Aorta (tissue), 5 donors: ENCODE results near the gene TRAPPC3. TPM values are rescaled to one million over a fixed set of nuclear protein-coding genes. Genes with fewer than 3 reads are reported as not detected.

ENCODE experiments used
- ATAC-seq: fragments of 200-7000 bp; cut with Tn5 transposase; one replicate; pipeline ENCODE4 v1.9.1; 2022; ENCODE audit warnings: moderate library complexity; ENCODE audit not compliant: low FRiP score
- DNase-seq, 2 donors: peaks; one replicate each; pipeline ENCODE4 v3.0.0-alpha.2; 2020
- H3K27ac ChIP-seq, 2 donors: one replicate each; pipeline ENCODE4 v1.5.1; 2013; ENCODE audit warnings: low read length in 2 of 2, mild to moderate bottlenecking in 2 of 2, moderate library complexity in 2 of 2, control low read depth in 1 of 2, inconsistent platforms in 1 of 2, low read depth in 1 of 2
- H3K27me3 ChIP-seq, 2 donors: one replicate each; pipeline ENCODE4 v1.6.1; 2013; ENCODE audit warnings: control low read depth in 1 of 2, low read length in 1 of 2, mild to moderate bottlenecking in 1 of 2, moderate library complexity in 1 of 2; ENCODE audit not compliant: insufficient read depth in 2 of 2, control insufficient read depth in 1 of 2
- H3K36me3 ChIP-seq, 2 donors: one replicate each; pipeline ENCODE4 v1.6.1; 2013; ENCODE audit warnings: control low read depth in 1 of 2, low read length in 1 of 2, mild to moderate bottlenecking in 1 of 2; ENCODE audit not compliant: insufficient read depth in 2 of 2, control insufficient read depth in 1 of 2
- H3K4me1 ChIP-seq, 2 donors: one replicate each; pipeline ENCODE4 v1.6.1; 2013; ENCODE audit warnings: low read length in 2 of 2, control low read depth in 1 of 2, mild to moderate bottlenecking in 1 of 2, moderate library complexity in 1 of 2; ENCODE audit not compliant: insufficient read depth in 2 of 2, control insufficient read depth in 1 of 2
- H3K4me3 ChIP-seq, 2 donors: one replicate each; pipeline ENCODE4 v1.5.1; 2013; ENCODE audit warnings: low read length in 2 of 2, control low read depth in 1 of 2, mild to moderate bottlenecking in 1 of 2
- H3K9me3 ChIP-seq: one replicate; pipeline ENCODE4 v1.6.1; 2013; ENCODE audit warnings: mild to moderate bottlenecking, low read length; ENCODE audit not compliant: control insufficient read depth
- WGBS, 2 donors: extraction: QIAGEN DNeasy Blood & Tissue Kit; methylation state at CpG; one replicate each; pipeline ENCODE4 v1.1.7; 2013; 5-methylcytosine and 5-hydroxymethylcytosine counted together
- intact Hi-C, 2 donors: fragments of 100-400 bp; cut with DNase I; formaldehyde crosslinking; loops; one replicate each; pipeline versions ENCODE4 v1.14.2 to v1.15.0; 2022
- polyA plus RNA-seq, 2 donors: library from polyadenylated mRNA; stranded (reverse); fragments of 200-250 nt; gene quantifications; one replicate each; pipeline ENCODE4 v1.2.3, GENCODE V29; 2013
- total RNA-seq, 2 donors: library from RNA; stranded (reverse); fragmentation: NEBNext Ultra II Directional; extraction: Animal tissue kit (Norgen Biotek cat#: 25700); gene quantifications; one replicate each; pipeline ENCODE4 v1.2.1, GENCODE V29; 2021
- donor health status: healthy with polysubstance abuse.
- donor health status: Bipolar disorder and iron deficiency.
- donor health status: DM: no; HTN: no; CAD: no.
- donor health status: DM: no; HTN: no; CAD: no.
- donor health status: DM: yes; HTN: yes; CAD: no.

Gene TRAPPC3
- total and polyA plus RNA-seq, 4 donors = 55.6 to 90.7 (median 71.4) TPM

GRCh38 chr1:36092166-36092797, 57.0 kb downstream of the TRAPPC3 start:
- 90% methylated on average over 17 of the region's 17 CpGs for WGBS, 2 donors
- H3K9me3 ChIP-seq = no peaks in the 10 kb centered on the region
- no peak overlapping the region for H3K27ac ChIP-seq
- DNase-seq (peak in 1 of 2 donors; percentile 59), ATAC-seq (no peak)
- H3K36me3 ChIP-seq = peaks cover 0 to 9% of the 10 kb centered on the region in 2 donors
- intact Hi-C loops = loop anchor here in 1 of 2 donors (10.0 kb wide), 1 partner anchor 333 kb away; no protein-coding TSS in a partner anchor
- no peak overlapping the region for H3K4me3 ChIP-seq
- H3K4me1 ChIP-seq = no peaks in the 10 kb centered on the region
- H3K27me3 ChIP-seq = no peaks in the 10 kb centered on the region

- peak in 1 of 2 donors; percentile 47 for DNase-seq
- 89 to 91% methylated on average over 13 of the region's 13 CpGs for WGBS, 2 donors
- no peaks in the 10 kb centered on the region for H3K27me3 ChIP-seq
- no peak overlapping the region for H3K4me3 ChIP-seq
- intact Hi-C loops = loop anchor here in 1 of 2 donors (10.0 kb wide), 1 partner anchor 333 kb away; no protein-coding TSS in a partner anchor
- no peaks in the 10 kb centered on the region for H3K4me1 ChIP-seq
- no peaks in the 10 kb centered on the region for H3K9me3 ChIP-seq
- H3K27ac ChIP-seq = no peak overlapping the region
- ATAC-seq = no peak
- peaks cover 0 to 9% of the 10 kb centered on the region in 2 donors for H3K36me3 ChIP-seq
Observed at GRCh38 chr1:36091698-36092097, 57.6 kb downstream of the TRAPPC3 start.

GRCh38 chr1:36091141-36091540, 58.1 kb downstream of the TRAPPC3 start:
- H3K9me3 ChIP-seq = no peaks in the 10 kb centered on the region
- WGBS, 2 donors = 84 to 87% methylated on average over 4 of the region's 4 CpGs
- DNase-seq (peak in 1 of 2 donors; percentile 39), ATAC-seq (no peak)
- peaks cover 0 to 9% of the 10 kb centered on the region in 2 donors for H3K36me3 ChIP-seq
- no peaks in the 10 kb centered on the region for H3K4me1 ChIP-seq
- no peaks in the 10 kb centered on the region for H3K27me3 ChIP-seq
- no peak overlapping the region for H3K4me3 ChIP-seq
- H3K27ac ChIP-seq = no peak overlapping the region
- intact Hi-C loops = loop anchor here in 1 of 2 donors (10.0 kb wide), 1 partner anchor 334 kb away; no protein-coding TSS in a partner anchor

DNA sequence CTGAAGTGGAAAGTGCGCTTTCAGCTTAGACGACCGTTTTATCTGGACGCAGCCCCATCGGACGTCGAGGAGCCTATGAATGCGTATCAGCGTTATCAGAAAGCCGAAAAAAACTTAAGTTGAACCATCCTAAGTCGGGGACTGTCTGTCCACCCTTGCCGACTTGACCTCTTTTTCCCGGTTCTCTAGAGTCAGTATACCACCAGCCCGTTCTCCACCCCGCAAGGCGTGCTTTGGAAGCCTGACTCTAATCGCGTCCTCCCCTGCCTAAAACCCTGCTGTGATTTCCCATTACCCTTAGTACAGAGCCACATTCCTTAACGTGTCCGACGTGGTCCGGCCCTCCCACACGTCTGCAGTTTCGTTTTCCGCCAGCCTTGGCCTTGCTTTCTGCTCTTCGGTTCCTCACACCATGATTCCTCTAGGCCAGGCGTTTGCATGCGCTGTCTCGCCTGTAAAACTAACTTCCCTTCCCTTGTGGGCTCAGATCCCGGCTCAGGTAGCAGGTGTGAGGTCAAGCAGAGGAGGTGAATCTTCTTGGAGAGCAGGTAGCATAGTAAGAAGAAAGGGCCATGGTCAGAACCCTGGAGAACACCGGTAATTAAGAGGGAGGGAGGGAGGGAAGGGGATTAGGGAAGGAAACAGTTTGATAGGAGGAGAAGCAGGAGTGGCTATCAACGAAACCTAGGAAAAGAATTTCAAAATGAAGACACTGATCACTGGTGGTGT, 59.7 kb downstream of the TRAPPC3 start:
- 8 to 9% methylated on average over 32 of the region's 32 CpGs for WGBS, 2 donors
- H3K9me3 ChIP-seq = no peaks in the 10 kb centered on the region
- H3K27ac ChIP-seq = no peak overlapping the region
- no peaks in the 10 kb centered on the region for H3K27me3 ChIP-seq
- DNase-seq (peak in 1 of 2 donors; percentile 64), ATAC-seq (no peak)
- intact Hi-C loops = loop anchor here in 1 of 2 donors (2.0 to 10.0 kb wide), 3 partner anchors 157 to 335 kb away; partner anchors contain the start of gene AGO3
- H3K4me1 ChIP-seq = no peaks in the 10 kb centered on the region
- peak overlapping the region; percentile 59 to 64 for H3K4me3 ChIP-seq
- H3K36me3 ChIP-seq = peaks cover 0 to 9% of the 10 kb centered on the region in 2 donors

GRCh38 chr1:36088577-36089392, 60.5 kb downstream of the TRAPPC3 start, which contains the start of gene ADPRS:
Gene ADPRS, plus strand, starts transcription at chr1:36088892. Its CDS starts 13 bp downstream, at chr1:36088905.
- Histone ChIP-seq H3K27ac (peak within 1 kb of the TSS in 1 of 2 donors; percentile 33), H3K27me3 (no peaks in the 10 kb centered on the region), H3K9me3 (no peaks in the 10 kb centered on the region), H3K4me3 (peak within 1 kb of the TSS; percentile 59 to 64), H3K36me3 (peaks cover 0 to 7% of the 10 kb centered on the region in 2 donors), H3K4me1 (no peaks in the 10 kb centered on the region)
- intact Hi-C loops = loop anchor here in 1 of 2 donors (2.0 to 5.0 kb wide), 2 partner anchors 156 to 204 kb away; partner anchors contain the start of gene AGO3
- peak; percentile 94 for ATAC-seq
- 0 to 1% methylated on average over 72 to 84 of the region's 84 CpGs for WGBS, 2 donors
- peak; percentile 94 to 97 for DNase-seq

GRCh38 chr1:36088265-36088576, 61.1 kb downstream of the TRAPPC3 start:
- H3K4me1 ChIP-seq = no peaks in the 10 kb centered on the region

GRCh38 chr1:36087233-36088123, 61.8 kb downstream of the TRAPPC3 start:
- no peak overlapping the region for H3K4me3 ChIP-seq
- 91% methylated on average over 31 of the region's 31 CpGs for WGBS, 2 donors
- H3K9me3 ChIP-seq = no peaks in the 10 kb centered on the region
- no peaks in the 10 kb centered on the region for H3K4me1 ChIP-seq
- no peak overlapping the region for H3K27ac ChIP-seq
- no peak for ATAC-seq
- intact Hi-C loops = loop anchor here in 1 of 2 donors (2.0 to 5.0 kb wide), 2 partner anchors 155 to 203 kb away; partner anchors contain the start of gene AGO3
- peak in 1 of 2 donors; percentile 70 for DNase-seq
- H3K27me3 ChIP-seq = no peaks in the 10 kb centered on the region
- H3K36me3 ChIP-seq = peaks cover 0 to 5% of the 10 kb centered on the region in 2 donors

More at GRCh38 chr1:36088265-36088576, 61.1 kb downstream of the TRAPPC3 start:
- ATAC-seq (peak; percentile 33), DNase-seq (no peak)
- intact Hi-C loops = loop anchor here in 1 of 2 donors (2.0 to 5.0 kb wide), 2 partner anchors 156 to 203 kb away; partner anchors contain the start of gene AGO3
- 22 to 23% methylated on average over 8 of the region's 8 CpGs for WGBS, 2 donors
- Histone ChIP-seq H3K9me3 (no peaks in the 10 kb centered on the region), H3K27me3 (no peaks in the 10 kb centered on the region), H3K36me3 (peaks cover 0 to 6% of the 10 kb centered on the region in 2 donors), H3K27ac (no peak overlapping the region), H3K4me3 (no peak overlapping the region)
